HG03521 (cell line): Measurements from ENCODE around the gene PRELP.

Source experiments
- ATAC-seq: cut with Tn5 transposase; IDR thresholded peaks from one replicate; pipeline ENCODE4 v1.9.1; 2021; ENCODE audit warnings: mild to moderate bottlenecking, moderate library complexity; ENCODE audit not compliant: unreplicated experiment

PRELP gene

DNA sequence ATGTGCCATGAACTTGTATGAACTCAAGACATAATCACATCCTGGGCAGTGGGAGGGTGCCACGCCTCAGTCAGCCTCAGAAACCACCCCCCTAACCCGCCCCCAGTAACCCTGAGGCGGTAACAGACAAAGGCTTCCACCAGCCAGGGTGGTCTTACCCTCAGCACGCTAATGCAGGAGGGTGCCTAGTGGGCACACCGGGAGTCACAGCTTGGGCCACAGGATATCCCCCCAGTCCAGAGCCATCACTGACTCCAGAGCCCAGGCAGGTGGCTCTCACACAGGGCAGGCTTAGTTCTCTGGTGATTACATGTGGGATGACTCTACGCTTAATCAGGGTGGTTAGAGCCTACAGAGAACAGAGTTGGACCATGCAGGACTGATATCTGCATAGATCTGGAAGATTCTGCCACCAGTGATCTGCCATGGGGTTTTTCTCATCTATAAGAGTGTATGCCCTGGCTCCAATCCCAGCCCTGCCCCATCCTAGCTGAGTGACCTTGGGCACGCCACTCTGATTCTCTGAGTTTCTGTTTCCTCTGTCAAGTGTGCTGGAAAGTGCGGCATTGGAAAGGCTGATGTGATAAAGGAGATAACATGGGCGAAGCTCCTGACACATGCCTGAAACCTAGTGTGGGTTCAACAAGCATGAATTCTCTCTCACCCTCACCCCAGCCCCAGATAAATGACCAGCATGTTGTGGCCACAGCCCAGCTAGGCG is 45.6 kb downstream of the PRELP start:
- ATAC-seq: no peak

DNA sequence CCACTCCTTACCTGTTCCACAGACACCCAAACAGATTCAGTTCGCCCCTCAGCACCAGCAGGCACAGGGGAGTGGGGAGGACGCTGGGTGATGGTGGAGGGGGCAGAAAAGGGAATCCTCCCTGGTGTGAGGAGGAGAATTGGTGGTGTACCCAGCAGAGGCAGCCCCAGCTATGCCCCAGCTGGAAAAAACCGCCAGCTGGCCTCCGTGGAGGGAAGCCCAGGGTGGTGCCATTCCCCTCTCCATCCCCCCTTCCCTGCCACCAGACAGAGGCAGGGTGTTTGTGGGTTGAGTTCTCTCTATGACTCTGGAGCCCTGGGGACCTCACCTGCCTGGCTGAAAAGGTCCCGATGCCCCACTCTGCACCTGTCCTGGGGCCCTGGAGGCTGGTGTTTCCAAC is 46.2 kb downstream of the PRELP start:
- no peak for ATAC-seq

DNA sequence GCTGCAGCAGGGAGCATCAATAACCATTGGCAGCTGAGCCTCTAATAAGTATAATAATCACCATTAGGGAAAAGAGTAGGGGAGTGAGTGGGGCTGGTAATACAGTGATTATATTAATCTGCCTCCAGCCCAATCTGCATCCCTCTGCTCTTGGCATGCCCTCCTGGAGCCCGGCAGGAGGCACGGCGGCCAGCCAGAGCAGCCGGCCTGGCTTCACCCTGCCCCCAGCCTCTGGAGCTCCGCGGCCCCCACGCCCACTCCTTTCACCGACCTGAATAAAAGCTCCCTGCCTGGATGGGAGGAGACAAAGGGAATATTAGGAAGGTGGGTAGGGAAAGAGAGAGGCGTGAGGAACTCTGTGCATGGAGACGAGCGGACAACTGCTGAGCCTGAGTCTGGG is 46.6 kb downstream of the PRELP start:
- ATAC-seq: no peak

DNA sequence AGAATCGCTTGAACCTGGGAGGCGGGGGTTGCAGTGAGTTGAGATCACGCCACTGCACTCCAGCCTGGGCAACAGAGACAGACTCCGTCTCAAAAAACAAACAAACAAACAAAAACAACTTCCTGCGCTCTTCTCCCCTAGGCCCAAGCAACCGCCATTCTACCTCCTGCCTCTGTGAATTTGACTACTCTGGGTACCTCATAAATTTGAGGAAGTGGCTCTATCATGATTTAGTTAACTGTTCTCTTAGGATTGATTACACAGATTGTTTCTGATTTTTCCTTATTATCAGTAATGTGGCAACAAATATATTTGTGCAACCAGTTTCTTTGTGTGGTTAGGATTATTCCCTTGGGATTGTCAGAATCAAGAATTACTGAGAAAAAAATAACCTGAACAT is 48.1 kb downstream of the PRELP start:
- ATAC-seq: no peak

DNA sequence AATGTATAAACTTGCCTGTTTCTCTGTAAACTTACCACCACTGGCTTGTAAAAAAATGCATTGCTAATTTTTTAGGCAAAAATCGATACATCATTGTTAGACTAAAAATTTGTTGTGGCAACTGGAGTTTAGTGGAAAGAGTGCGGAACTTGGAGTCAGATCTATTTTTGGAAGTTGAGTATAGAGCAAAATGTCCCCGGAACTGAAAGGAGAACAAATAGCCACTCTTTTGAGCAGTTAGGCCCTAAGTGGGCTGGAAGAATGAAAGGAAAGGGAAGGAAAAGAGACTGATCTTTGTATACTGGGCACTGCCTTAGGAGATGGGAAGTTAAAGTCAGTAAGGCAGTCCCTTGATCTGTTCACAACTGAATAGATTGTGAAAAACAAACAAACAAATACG is 48.5 kb downstream of the PRELP start:
- no peak for ATAC-seq

DNA sequence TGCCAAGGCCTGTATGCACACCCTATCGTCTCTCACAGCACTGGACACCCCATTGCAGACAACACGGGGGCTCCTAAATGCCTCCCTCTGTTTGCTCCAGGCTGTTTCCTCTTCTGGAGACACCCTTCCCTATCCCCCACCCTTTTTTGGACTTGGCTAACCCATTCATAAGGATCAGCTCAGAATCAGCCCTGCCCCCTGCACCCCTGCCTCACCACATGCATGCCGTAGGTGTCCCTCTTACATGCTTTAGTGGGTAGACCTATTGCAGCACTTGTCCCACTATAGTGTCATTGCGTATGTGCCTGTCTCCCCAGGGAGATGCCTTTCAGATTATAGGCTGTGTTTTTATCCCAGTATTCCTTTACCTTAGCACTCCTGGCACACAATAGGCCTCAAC is 49.2 kb downstream of the PRELP start:
- ATAC-seq: no peak

DNA sequence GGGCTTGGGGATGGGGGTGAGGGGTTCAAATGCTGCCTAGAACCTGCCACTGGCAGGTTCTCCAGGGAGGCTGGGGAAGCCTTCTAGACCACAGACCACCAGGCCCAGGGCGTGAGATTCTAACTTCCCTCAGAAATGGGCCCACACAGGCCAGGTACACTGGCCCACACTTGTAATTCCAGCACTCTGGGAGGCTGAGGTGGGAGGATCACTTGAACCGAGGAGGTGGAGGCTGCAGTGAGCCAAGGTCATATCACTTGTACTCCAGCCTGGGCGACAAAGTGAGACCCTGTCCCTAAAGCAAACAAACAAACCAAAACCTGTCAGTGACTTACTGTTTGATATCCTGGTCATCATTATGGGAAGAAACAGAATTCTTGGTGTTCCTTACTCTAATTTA is 50.1 kb downstream of the PRELP start:
- ATAC-seq: no peak

DNA sequence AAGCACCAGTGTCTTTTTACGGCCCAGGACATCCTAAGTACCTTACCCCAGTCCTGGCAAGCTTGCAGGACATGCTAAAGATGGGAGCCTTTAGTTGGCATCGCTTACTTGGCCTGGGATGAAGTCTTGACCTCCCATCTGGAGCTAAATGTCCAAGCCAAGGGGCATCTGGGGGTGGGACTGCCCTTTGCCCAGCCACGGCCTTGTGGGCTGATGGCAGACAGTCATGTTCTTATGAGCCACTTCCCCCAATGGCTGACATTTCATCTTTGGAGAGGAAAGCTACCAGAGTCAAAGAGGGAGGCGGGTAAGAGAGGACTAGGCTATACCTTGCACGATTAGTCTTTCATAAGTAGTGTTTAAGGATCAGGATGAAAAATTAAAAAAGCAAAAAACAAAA is 50.5 kb downstream of the PRELP start:
- no peak for ATAC-seq

DNA sequence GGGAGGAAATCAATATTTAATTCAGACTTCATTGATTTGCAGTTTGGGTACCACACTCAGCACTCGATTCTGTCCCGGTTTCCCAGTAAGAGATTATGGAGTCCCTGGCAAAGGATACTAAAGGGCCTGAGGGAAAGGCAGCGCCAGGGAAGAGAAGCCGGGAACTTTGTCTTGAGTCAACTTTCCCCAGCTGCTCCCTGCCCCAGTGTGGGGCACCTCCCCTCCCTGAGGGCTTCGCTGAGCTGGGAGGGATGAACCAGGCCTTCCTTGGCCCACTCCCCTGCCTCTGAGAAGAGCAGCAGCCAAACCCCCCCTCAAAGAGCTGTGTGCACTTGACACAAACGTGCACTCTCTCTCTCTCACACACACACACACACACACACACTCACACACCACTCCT is 51.0 kb downstream of the PRELP start:
- ATAC-seq: no peak

DNA sequence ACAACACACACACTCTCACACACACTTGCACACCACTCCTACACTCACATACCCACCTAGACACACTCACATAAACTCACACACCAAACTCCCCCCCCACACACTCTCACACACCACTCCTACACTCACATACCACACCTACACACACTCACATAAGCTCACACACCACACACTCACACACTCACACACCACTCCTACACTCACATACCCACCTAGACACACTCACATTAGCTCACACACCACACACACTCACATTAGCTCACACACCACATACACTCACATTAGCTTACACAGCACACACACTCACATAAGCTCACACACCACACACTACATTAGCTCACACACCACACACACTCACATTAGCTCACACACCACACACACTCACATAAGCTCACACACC is 51.4 kb downstream of the PRELP start:
- ATAC-seq: no peak

DNA sequence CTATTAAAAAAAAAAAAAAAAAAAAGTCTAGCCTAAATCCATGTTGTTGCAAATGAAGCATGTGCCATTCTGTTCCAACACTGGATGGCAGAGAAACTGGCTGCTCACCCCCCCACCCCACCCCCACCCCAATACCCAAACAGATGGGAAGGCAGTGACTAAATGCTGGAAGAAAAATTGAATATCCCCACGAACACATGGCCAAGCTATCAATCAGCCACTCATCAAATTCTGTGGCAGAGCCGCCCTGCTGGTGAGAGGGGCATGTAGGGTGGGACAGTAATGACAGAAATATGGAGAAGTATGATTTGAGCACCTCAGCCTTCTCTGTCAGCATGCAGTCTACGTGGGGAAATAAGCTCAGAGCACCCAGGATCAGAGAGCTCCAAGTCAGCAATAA is 52.5 kb downstream of the PRELP start:
- ATAC-seq: no peak

DNA sequence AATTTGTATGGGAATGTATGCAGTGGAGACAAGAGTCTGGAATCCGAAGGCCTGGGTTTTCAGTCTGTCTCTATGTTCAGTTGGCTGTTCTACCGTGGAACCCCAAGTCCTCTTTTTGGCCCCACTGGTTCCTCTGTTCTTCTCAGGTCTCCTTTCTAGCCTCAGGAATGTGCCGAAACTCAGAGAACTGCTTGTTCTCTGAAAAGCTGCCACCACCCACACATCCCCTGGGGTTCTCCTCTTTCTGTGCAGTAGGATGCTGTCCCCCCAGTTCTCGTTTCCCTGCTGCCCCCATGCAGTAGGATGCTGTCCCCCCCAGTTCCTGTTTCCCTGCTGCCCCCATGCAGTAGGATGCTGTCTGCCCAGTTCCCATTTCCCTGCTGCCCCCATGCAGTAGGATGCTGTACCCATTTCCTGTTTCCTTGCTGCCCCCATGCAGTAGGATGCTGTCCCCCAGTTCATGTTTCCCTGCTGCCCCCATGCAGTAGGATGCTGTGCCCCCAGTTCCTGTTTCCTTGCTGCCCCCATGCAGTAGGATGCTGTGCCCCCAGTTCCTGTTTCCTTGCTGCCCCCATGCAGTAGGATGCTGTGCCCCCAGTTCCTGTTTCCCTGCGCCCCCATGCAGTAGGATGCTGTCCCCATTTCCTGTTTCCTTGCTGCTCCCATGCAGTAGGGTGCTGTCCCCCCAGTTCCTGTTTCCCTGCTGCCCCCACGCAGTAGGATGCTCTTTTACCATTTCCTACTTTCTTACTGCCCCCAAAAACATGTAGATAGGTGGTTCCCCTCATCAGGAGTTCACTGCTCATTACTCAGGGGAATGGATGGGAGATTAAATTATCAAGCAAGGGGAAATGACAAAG is 53.6 kb downstream of the PRELP start:
- ATAC-seq: no peak

DNA sequence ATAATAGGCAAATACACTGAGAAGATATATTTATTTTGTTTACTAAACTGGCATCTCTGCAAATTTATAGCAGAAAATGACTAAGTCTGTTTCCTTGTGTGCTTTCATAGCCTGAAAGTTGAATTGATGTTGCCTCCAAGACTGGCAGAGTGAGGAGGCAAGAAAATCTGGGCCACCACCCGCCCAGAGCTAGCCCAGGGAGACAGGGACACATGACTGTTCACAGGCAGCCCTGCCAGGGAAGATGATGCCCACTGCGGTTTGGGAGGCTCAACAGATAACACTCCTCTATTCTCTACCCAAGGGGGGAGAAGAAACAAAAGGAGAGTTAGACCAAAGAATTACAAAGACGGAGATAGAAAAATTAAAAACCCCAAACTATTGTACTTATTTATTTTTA is 55.5 kb downstream of the PRELP start:
- ATAC-seq: no peak

DNA sequence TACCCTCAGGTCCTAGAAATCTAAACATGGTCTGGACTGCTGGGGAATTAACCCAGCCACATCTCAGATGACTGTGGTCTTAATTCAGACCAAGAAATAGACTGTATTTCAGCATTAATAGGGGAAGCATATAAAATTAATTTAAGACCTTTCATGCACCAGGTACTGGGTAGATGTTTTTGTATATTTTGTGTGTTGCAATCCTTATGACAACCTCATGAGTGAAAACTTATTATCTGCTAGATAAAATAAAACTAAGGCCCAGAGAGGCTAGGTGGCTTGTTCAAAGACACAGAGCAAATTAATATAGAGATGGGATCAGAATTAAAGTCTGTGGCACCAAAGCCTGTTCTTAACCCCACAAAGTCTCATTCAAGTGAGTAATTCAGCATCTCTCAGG is 58.4 kb downstream of the PRELP start:
- ATAC-seq: no peak

DNA sequence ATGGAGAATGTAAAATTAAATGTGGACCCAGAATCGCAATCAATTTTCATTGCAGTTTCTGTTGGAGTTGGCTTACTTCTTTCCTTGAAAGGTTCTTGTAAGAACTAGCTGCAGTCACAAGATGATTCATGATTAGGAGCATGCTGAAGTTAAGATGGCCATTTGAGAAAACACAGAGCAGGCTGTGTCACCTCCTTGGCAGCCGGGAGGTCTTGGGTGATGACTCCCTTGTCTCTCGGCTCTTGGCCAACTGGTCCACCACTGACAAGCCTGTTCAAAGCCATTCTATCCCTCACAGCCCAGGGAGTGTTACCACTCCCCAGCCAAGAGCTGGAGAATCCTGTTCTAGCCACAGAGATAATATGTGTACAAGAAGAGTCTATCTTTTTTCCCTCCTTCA is 58.9 kb downstream of the PRELP start:
- no peak for ATAC-seq

DNA sequence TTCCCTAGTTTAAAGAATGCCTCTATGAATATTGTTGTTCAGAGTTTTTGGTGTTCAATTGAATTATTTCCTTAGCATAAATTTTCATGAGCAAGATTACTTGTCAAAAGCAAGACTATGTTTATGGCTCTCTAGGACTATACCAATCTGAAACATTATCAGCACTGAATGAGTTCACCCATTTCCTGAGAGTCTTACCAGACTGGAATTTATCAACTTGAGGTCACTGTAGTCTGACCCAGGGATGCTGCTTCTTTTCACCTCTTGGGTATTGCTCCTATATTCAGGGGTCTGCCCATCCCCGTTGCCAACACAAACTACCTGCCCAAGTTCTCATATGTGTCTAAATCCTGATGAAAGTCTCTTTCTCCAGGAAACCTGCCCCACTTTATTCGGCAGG is 61.0 kb downstream of the PRELP start:
- no peak for ATAC-seq

DNA sequence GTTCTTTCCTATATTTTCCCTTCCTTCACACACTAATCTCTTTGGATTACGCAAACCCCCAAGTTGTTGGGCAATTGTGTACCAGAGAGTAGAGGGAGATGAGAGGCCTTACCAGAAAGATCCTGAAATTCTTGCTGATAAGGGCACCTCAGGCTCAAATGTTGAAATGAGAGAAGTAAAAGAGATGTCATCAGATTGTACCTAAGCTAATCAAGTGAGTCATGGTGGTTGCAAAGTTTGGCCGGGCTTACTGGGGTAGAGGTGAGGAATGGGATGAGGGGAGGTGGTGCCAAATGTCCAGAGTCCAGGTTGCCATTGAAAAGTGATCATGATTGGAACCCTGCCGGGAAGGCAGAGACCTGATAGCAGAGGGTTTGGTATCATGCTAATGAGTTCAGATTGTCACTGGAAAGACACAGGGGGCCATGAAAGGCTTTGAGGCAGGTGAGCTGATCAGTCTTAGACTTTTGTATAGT is 61.4 kb downstream of the PRELP start:
- ATAC-seq: no peak

DNA sequence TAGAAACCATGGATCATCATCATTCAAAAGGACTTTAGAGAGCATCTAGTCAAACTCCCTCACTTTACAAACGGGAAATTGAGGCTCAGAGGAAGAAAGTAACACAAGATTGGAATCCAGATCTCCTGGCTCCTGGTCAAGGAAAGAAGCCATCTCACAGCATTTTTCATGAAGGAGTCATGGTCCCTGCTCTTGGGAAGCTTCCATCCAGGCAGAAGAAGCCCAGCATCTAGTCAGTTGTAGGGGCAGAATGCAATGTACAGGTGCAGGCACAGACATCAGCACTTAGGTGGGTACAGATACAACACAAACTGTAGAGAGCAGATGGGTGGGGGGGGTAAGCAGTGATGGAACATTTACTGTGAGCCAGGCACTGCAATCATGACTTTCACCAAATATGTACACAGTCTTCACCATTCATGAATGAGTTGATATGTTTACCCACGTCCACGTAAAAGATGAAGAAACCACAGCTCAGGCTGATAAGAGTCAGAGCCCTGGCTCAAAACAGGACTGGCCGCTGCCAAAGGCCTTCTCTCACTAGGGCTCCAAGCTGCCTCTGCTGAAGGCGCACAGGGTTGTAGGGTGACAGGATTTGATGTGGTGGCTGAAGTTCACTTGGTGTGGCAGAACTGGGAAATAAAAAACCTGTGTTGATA is 62.3 kb downstream of the PRELP start:
- no peak for ATAC-seq

DNA sequence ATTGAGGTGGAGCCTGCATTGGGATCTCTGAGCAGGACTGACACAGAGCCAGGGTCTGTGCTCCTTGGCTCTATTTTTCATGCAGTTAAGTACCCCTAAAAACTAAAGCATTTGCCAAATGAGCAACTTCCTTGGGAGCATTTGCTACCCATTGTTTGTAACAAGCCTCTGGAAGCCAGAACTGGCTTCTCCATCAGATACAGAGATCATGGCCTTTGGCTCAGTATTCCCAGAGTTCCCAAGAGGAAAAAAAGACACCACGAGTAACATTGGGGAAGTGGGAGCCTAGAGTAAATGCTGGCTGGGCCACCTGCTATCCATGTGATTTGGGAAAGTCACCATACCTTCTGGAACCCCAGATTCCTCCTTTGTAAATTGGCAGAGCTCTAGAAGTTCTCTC is 63.1 kb downstream of the PRELP start:
- no peak for ATAC-seq

DNA sequence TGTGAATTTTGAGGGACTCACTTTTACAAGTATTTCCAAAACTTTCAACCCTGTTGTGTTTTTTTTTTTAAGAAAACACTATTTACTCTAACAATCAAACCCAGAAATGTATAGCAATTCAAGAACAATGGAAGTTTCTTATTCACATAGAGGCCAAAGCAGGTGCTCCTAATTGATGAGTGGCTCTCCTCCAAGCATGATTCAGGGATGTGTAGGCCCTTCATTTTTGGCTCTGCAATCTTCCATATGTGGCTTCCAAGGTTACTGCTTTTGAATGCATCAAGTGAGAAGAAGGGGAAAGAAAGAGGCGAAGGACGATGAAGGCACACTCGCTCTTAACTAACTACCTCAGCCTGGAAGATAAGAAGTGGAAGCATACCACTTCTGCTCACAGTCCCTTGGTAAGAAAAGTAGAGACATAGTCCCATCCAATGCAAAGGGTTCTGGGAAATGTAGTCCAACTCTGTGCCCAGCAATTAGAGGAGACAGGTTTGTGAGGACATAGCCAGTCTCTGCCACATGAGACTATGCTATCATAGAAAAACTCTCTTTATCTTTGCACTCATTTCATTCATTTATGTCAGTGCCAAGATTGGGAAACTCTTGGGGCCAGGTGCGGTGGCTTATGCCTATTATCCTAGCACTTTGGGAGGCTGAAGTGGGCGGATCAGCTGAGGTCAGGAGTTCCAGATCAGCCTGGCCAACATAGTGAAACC is 64.4 kb downstream of the PRELP start:
- no peak for ATAC-seq
